ENCODE results near the gene VCL. TPM values are rescaled to one million over a fixed set of nuclear protein-coding genes. Genes with fewer than 3 reads are reported as not detected.

VCL gene
- total RNA-seq, 1 experiment from 2014 or later: 378 TPM

GRCh38 chr10:74072503-74072902, 74.6 kb downstream of the VCL start:
- Histone ChIP-seq H3K4me1 (replicated peaks) (peaks cover 25% of the 10 kb centered on the region), H3K36me3 (peaks cover 88% of the 10 kb centered on the region), H3K4me3 (no peak overlapping the region), H3K27me3 (replicated peaks) (no peaks in the 10 kb centered on the region), H3K9me3 (replicated peaks) (no peaks in the 10 kb centered on the region), H3K27ac (no peak overlapping the region)
- DNase-seq (ENCODE audit: low read depth in 1 of 2, low spot score in 2 of 2): no peak

GRCh38 chr10:74075906-74076305, 78.0 kb downstream of the VCL start:
- Histone ChIP-seq H3K9me3 (replicated peaks) (no peaks in the 10 kb centered on the region), H3K4me1 (replicated peaks) (peaks cover 59% of the 10 kb centered on the region), H3K27me3 (replicated peaks) (no peaks in the 10 kb centered on the region), H3K4me3 (no peak overlapping the region), H3K36me3 (peaks cover 81% of the 10 kb centered on the region), H3K27ac (no peak overlapping the region)
- DNase-seq (ENCODE audit: low read depth in 1 of 2, low spot score in 2 of 2): no peak

GRCh38 chr10:74076961-74077360, 79.0 kb downstream of the VCL start:
- Histone ChIP-seq H3K4me3 (no peak overlapping the region), H3K9me3 (replicated peaks) (no peaks in the 10 kb centered on the region), H3K27me3 (replicated peaks) (no peaks in the 10 kb centered on the region), H3K4me1 (replicated peaks) (peaks cover 62% of the 10 kb centered on the region), H3K27ac (no peak overlapping the region; the same call in 1 of the 2 replicates), H3K36me3 (peaks cover 81% of the 10 kb centered on the region)
- DNase-seq (ENCODE audit: low read depth in 1 of 2, low spot score in 2 of 2): no peak

DNA sequence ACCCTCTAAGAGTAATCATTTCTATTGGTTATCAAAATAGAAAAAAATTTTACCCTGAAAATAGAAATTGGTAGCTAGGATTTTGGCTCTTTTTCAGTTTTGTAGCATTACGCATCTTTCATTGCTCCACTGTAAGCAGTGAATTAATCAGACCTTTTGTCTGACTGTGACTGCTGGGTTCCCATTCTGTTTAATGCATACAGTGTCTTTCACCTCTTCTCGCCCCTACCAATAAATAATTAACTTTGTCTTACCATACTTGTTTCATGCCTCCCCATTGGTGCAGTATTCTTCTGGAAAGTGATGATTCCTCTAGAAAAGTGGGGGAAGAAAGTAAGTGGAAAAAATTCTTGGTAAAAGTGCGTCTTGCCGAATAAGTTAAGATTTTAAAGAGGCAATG, 79.5 kb downstream of the VCL start:
- Histone ChIP-seq H3K36me3 (peaks cover 81% of the 10 kb centered on the region), H3K9me3 (replicated peaks) (no peaks in the 10 kb centered on the region), H3K4me3 (no peak overlapping the region), H3K27me3 (replicated peaks) (no peaks in the 10 kb centered on the region), H3K4me1 (replicated peaks) (peaks cover 62% of the 10 kb centered on the region), H3K27ac (no peak overlapping the region)
- no peak for DNase-seq (ENCODE audit: low read depth in 1 of 2, low spot score in 2 of 2)

GRCh38 chr10:74078037-74078436, 80.1 kb downstream of the VCL start:
- Histone ChIP-seq H3K27me3 (replicated peaks) (no peaks in the 10 kb centered on the region), H3K9me3 (replicated peaks) (no peaks in the 10 kb centered on the region), H3K4me3 (no peak overlapping the region), H3K4me1 (replicated peaks) (peaks cover 61% of the 10 kb centered on the region), H3K27ac (peak overlapping the region; percentile 74; the same call in 1 of the 2 replicates), H3K36me3 (peaks cover 81% of the 10 kb centered on the region)
- peak; percentile 66 to 72 for DNase-seq (ENCODE audit: low read depth in 1 of 2, low spot score in 2 of 2)

DNA sequence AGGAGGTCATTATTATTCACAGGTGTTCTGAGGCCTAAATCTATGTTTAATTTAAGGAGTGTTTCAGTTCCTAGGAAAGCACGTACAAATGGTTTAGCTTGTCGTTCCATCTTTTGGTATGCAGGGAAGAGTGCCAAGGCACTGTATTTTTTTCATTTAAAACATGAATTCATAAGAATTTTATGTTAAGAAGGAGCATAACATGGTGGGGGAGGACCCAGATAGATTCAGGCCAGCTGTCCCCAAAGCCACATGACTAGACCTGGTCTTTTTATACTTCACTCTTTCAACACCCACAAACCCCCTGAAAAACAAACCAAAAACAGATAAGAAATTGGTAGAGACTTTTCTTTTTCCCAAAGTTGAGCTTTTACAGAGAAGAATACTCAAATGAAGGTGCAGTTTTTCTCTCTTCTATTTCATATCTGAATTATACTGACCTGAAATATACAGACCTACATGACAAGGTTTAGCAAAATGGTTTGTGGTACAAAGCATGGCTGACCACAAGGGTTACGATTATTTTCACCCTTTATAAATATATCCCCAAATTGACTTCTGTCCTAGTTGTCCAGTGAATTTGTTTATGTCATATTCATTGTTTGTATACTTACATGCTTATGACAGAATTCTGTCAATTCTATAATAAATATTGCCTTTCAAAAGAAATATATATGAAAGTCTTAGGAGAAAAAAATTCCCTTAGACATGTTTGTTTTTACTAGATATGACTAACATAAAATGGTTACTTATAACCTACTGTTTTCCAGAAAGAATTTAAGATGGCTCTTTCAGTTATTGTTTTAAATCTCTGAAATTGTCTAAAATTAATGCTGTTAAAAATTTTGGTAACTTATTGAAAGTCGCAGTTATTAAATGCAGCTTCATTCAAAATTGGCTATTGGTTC, 81.4 kb downstream of the VCL start:
- no peaks in the 10 kb centered on the region for H3K27me3 ChIP-seq (replicated peaks)
- H3K36me3 ChIP-seq: peaks cover 81% of the 10 kb centered on the region
- H3K4me1 ChIP-seq (replicated peaks): peaks cover 53% of the 10 kb centered on the region
- H3K27ac ChIP-seq: peak overlapping the region; percentile 74
- peak in 1 of 2 experiments; percentile 76 for DNase-seq (ENCODE audit: low read depth in 1 of 2, low spot score in 2 of 2)
- H3K9me3 ChIP-seq (replicated peaks): no peaks in the 10 kb centered on the region
- no peak overlapping the region for H3K4me3 ChIP-seq

DNA sequence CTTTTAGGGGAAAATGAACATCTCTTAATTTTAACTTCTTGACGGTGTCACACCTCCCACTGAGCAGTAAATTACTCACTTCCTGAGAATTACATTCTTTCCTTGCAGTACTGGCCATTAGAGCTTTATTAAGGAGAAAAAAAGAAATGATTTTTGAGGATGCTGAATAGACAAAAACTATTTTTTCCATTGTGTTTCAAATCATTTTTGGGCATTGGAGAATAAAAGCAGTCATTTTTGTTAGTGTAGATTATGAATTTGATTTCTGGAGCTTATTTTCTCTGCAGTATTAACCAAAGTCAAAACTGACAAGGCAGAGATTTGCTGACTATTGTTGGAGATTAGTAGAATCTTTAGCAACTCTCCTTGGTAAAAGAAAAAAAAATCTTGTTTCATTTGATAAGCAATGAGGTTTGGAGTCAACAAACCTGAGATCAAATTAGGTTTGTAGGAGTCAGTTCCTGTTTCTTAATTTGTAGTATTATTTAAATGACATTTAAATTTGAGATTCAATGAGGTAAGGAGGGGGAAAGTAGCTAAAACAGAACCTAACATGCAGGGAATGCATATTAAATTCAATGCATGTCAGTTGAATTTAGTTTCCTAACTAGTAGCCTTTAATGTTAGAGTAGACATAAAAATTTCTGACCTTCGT, 82.1 kb downstream of the VCL start:
- Histone ChIP-seq H3K4me3 (no peak overlapping the region), H3K4me1 (replicated peaks) (peaks cover 53% of the 10 kb centered on the region), H3K27ac (peak overlapping the region; percentile 74), H3K36me3 (peaks cover 81% of the 10 kb centered on the region), H3K9me3 (replicated peaks) (no peaks in the 10 kb centered on the region), H3K27me3 (replicated peaks) (no peaks in the 10 kb centered on the region)
- peak in 1 of 2 experiments; percentile 73 for DNase-seq (ENCODE audit: low read depth in 1 of 2, low spot score in 2 of 2)

DNA sequence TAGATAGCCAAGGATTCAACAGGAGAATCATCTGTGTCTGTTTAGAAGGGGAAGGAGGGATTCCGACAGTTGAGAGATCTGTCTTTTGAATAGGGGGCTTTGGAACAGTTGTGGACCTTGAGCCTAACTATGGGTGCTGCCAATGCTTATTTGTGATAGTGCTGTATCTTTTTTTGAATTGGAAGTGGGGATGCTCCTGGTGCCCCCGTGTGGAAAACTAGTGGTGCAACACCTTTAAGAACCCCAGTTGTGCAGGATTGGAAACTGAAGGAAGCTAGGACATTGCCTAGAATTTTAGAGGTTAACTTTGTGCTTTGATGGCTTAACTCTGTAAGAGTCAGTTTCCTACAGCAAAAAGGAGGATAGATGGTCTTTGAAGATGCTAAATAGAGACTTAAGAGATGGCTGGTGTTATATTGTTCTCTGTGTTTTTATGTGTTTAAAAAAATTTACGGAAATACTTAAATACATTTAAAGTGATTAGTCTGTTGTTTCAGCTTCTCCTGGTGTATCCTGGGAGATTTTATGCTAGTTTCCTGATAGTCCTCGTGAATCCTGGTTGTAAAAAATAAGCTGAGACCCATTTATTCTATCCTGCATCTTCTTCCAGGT, 83.4 kb downstream of the VCL start:
- peaks cover 49% of the 10 kb centered on the region for H3K4me1 ChIP-seq (replicated peaks)
- peak in 1 of 2 experiments; percentile 48 for DNase-seq (ENCODE audit: low read depth in 1 of 2, low spot score in 2 of 2)
- no peak overlapping the region for H3K4me3 ChIP-seq
- no peaks in the 10 kb centered on the region for H3K27me3 ChIP-seq (replicated peaks)
- H3K27ac ChIP-seq: 0 out of 2 replicates have a peak overlapping the region, but pooled peaks have one; percentile 74
- no peaks in the 10 kb centered on the region for H3K9me3 ChIP-seq (replicated peaks)
- H3K36me3 ChIP-seq: peaks cover 81% of the 10 kb centered on the region

DNA sequence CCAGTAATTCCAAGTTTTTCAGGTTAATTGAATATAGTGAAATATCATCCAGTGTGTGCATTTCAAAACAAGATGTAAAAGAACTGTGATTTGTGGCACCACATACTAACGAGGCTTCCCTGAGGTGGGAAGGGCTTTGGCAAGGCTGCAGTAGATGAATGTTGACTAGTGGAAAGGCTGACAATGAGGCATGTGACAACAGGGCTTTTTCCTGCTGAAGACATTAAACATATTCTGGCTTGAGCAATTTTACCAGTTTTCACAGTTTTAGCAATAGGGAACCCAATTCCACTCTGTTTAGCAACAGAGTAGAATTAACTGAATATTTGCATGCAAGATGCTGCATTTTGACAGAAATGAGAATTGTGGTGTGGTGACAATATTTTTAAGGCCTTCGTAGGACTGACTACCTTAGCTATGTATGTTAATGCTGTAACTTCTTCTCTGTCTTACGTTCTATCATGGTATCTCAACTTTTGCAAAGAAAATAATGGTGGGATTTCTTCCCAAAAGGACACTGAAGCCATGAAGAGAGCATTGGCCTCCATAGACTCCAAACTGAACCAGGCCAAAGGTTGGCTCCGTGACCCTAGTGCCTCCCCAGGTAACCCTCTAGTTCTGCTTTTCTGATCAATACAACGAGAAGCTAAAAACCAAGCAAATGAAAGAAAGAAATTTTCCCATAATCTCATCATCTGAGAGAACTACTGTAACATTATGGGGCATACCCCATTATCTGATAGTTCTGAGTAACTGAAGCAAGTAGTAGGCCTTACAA, 84.2 kb downstream of the VCL start:
- Histone ChIP-seq H3K4me1 (replicated peaks) (peaks cover 41% of the 10 kb centered on the region), H3K9me3 (replicated peaks) (no peaks in the 10 kb centered on the region), H3K4me3 (no peak overlapping the region), H3K27ac (no peak overlapping the region), H3K27me3 (replicated peaks) (no peaks in the 10 kb centered on the region), H3K36me3 (peaks cover 80% of the 10 kb centered on the region)
- no peak for DNase-seq (ENCODE audit: low read depth in 1 of 2, low spot score in 2 of 2)

- H3K27me3 ChIP-seq (replicated peaks): no peaks in the 10 kb centered on the region
- H3K36me3 ChIP-seq: peaks cover 83% of the 10 kb centered on the region
- H3K27ac ChIP-seq: no peak overlapping the region
- H3K4me3 ChIP-seq: no peak overlapping the region
- H3K9me3 ChIP-seq (replicated peaks): no peaks in the 10 kb centered on the region
- peaks cover 29% of the 10 kb centered on the region for H3K4me1 ChIP-seq (replicated peaks)
- DNase-seq (ENCODE audit: low read depth in 1 of 2, low spot score in 2 of 2): no peak
These were observed 85.4 kb downstream of the VCL start for GRCh38 chr10:74083304-74083703.

DNA sequence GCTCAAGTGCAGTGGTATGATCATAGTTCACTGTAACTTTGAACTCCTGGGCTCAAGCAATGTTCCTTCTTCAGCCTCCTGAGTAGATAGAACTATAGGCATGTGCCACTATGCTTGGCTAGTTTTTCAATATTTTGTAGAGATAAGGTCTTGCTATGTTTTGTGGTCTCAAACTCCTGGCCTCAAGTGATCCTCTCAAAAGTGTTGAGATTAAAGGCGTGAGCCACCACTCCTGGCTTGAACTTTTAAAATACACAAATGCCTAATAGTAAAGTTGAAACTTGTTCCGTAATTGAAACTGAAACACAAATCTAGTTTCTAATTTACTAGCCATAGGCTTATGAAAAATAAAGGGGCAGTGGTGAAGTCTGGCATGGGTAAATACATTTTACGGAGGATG, 87.0 kb downstream of the VCL start:
- H3K9me3 ChIP-seq (replicated peaks): no peaks in the 10 kb centered on the region
- no peak for DNase-seq (ENCODE audit: low read depth in 1 of 2, low spot score in 2 of 2)
- H3K27me3 ChIP-seq (replicated peaks): no peaks in the 10 kb centered on the region
- H3K27ac ChIP-seq: no peak overlapping the region
- no peak overlapping the region for H3K4me3 ChIP-seq
- peaks cover 13% of the 10 kb centered on the region for H3K4me1 ChIP-seq (replicated peaks)
- peaks cover 95% of the 10 kb centered on the region for H3K36me3 ChIP-seq

GRCh38 chr10:74086317-74086716, 88.4 kb downstream of the VCL start:
- H3K4me3 ChIP-seq: no peak overlapping the region
- no peak for DNase-seq (ENCODE audit: low read depth in 1 of 2, low spot score in 2 of 2)
- 0 out of 2 replicates have a peak, but pooled peaks cover 2% of the 10 kb centered on the region for H3K4me1 ChIP-seq (replicated peaks)
- peaks cover 96% of the 10 kb centered on the region for H3K36me3 ChIP-seq
- H3K9me3 ChIP-seq (replicated peaks): no peaks in the 10 kb centered on the region
- H3K27ac ChIP-seq: no peak overlapping the region
- no peaks in the 10 kb centered on the region for H3K27me3 ChIP-seq (replicated peaks)

- Histone ChIP-seq H3K9me3 (replicated peaks) (no peaks in the 10 kb centered on the region), H3K36me3 (peaks cover 93% of the 10 kb centered on the region), H3K4me1 (replicated peaks) (peaks cover 13% of the 10 kb centered on the region), H3K27me3 (replicated peaks) (no peaks in the 10 kb centered on the region), H3K4me3 (no peak overlapping the region), H3K27ac (no peak overlapping the region)
- no peak for DNase-seq (ENCODE audit: low read depth in 1 of 2, low spot score in 2 of 2)
These were observed 90.8 kb downstream of the VCL start for GRCh38 chr10:74088722-74089121.

Measured in SJSA1 (cell line).